GM19328 (cell line): ENCODE results near the gene COG5.

Experiments used
- ATAC-seq: cut with Tn5 transposase; IDR thresholded peaks from one replicate; pipeline ENCODE4 v1.9.1; 2021; ENCODE audit warnings: mild to moderate bottlenecking, moderate library complexity; ENCODE audit not compliant: unreplicated experiment

COG5 gene

GRCh38 chr7:107506674-107507339 is 56.9 kb downstream of the COG5 start:
- no peak for ATAC-seq

GRCh38 chr7:107505997-107506673 is 57.6 kb downstream of the COG5 start:
- no peak for ATAC-seq

GRCh38 chr7:107505362-107505761 is 58.4 kb downstream of the COG5 start:
- no peak for ATAC-seq

GRCh38 chr7:107503687-107504086 is 60.0 kb downstream of the COG5 start:
- no peak for ATAC-seq

GRCh38 chr7:107502797-107503196 is 60.9 kb downstream of the COG5 start:
- ATAC-seq = no peak

DNA sequence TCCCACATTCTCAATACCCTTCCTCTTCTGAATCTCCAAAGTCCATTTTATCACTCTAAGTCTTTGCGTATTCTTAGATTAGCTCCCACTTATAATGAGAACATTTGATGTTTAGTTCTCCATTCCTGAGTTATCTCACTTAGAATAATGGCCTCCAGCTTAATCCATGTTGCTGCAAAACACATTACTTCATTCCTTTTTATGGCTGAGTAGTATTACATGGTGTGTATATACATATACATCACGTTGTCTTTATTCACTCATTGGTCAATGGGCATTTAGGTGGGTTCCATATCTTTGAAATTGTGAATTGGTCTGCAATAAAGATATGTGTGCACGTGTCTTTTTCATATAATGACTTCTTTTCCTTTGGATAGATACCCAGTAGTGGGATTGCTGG is 61.6 kb downstream of the COG5 start:
- ATAC-seq = no peak

GRCh38 chr7:107501593-107501992 is 62.1 kb downstream of the COG5 start:
- ATAC-seq = no peak

- no peak for ATAC-seq
Measured at GRCh38 chr7:107499731-107500130, 64.0 kb downstream of the COG5 start.

- no peak for ATAC-seq
Measured at GRCh38 chr7:107495516-107495915, 68.2 kb downstream of the COG5 start.

- no peak for ATAC-seq
Measured at GRCh38 chr7:107494884-107495283, 68.8 kb downstream of the COG5 start.

- ATAC-seq = no peak
Measured at GRCh38 chr7:107494315-107494751, 69.4 kb downstream of the COG5 start.

DNA sequence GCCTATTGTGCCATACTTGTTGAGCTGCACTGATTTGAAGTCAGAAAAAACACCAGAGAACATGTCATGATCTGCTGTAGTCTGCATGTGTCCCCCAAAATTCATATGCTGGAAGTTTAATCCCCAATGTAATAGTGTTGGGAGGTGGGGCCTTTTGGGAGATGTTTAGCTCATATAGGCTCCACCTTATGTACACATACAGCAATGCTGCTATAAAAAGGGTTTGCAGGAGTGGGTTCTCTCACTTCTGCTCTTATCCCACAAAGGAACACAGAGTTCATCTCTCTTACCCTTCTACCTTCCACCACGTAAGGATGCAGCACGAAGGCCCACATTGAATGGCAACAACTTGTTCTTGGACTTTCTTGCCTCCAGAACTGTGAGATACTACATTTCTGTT is 70.8 kb downstream of the COG5 start:
- no peak for ATAC-seq

- no peak for ATAC-seq
Measured at GRCh38 chr7:107486041-107486440, 77.7 kb downstream of the COG5 start.

GRCh38 chr7:107482571-107482970 is 81.1 kb downstream of the COG5 start:
- ATAC-seq = no peak

DNA sequence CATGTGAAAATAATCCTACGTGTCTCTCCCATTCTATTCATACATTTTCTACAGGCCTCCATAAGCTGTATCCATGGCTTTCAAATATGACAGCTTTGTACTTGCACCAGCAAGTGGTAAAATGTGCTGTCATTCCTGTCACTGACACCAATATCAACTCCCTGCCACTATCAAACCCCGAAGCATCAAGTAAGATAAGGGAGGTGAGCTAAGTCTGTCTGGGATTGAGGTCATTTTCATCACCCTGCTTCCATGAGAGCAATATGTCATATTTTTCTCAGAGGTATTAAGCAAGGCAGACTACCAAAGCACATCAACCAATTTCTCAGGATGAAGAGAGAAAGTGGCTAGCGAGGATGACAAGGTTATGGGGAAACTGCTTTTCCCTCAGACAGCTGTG is 82.8 kb downstream of the COG5 start:
- ATAC-seq = no peak

- ATAC-seq = no peak
Measured at GRCh38 chr7:107479303-107479702, 84.4 kb downstream of the COG5 start.

GRCh38 chr7:107474104-107474521 is 89.6 kb downstream of the COG5 start:
- ATAC-seq = no peak

DNA sequence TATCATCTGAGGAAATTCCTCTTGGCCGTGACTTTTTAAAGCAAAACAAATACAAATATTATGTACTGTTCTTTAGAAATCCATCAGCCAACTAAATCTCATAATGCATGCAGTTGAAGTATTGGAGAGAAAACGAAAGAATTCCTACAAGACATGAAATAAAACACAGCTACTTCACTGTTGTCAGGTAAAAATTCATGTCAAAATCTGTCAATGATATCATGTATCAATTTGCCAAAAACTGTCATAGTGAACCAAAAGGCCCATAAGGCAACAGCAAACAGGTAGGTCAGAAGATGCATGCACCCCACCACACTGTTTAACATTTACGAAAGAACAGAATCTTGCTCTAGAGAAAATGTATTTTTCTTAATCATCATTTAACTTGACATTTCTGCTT is 91.6 kb downstream of the COG5 start:
- no peak for ATAC-seq

DNA sequence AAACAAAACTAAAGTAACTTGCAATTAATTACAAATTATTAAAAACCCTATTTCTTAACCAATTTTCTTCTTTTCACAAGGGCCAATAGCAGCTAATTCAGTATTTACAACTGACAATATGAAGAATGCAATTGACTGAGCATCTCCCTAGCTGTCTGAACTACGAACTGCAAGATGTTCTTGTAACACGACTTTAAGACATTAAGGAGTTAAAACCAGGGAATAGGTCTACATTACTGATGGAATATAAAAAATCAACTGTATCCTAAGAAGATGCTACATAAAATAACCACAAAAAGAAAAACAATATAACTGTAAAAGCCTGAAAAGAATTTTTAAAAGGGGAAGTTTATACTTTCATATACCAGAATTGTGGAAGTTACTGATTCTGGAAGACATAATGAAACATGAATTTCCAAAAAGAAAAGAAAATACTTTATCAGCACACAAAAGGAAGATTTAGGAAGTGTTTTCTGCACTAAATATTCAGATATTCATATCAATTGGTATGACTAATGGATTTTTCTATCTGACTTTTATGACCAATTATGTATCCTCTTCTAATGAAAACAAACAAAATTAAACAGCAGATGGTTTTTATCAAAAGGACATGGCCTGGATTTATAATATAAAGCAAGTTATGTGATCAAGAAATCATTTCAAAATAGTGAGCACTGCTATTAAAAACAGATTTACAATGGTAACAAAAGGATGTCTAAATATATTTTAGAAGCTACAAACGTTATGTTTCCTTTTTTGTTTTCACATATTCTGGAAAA is 92.2 kb downstream of the COG5 start:
- no peak for ATAC-seq

- no peak for ATAC-seq
Measured at GRCh38 chr7:107469929-107470328, 93.8 kb downstream of the COG5 start, which contains the start of gene GPR22. Gene GPR22, plus strand, starts transcription at chr7:107470057. Its CDS starts 4,004 bp downstream, at chr7:107474061.

- no peak for ATAC-seq
Measured at GRCh38 chr7:107468824-107469223, 94.9 kb downstream of the COG5 start.

DNA sequence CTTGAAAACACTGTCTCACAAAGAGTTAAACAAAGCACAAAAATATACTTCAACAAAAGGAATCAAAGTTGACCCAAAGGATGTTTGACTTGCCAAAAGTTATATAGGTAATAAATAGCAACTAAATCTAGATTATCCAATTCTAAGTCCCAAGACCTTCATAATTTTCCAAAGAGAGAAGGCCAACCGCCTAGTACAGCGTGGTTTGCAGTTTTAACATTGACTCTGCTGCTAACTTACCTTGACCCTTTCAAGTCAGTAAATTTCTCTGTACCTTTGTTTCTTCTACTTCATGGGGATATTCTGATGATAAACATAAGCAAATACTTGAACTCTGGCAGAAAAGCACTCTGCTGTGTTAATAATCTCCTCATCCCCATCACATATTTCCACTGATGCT is 95.7 kb downstream of the COG5 start:
- ATAC-seq = no peak
